Liver (tissue), 9 donors: ENCODE data around the gene FRMD4B. TPM values are rescaled to one million over a fixed set of nuclear protein-coding genes. Genes with fewer than 3 reads are reported as not detected.

Source experiments
- DNase-seq: peaks from one replicate; pipeline ENCODE4 v3.0.0-alpha.2; 2017; ENCODE audit warnings: low spot score
- H3K27ac ChIP-seq, 2 donors: one replicate each; pipeline ENCODE4 v1.7.0; 2013; ENCODE audit warnings: inconsistent platforms in 2 of 2, low read length in 2 of 2, control low read depth in 1 of 2, low read depth in 1 of 2, mild to moderate bottlenecking in 1 of 2
- H3K27me3 ChIP-seq, 4 donors: one replicate each; pipeline versions ENCODE4 v1.6.1 to v1.7.0; 2013; ENCODE audit warnings: low read length in 3 of 4, inconsistent platforms in 1 of 4, mild to moderate bottlenecking in 1 of 4, moderate library complexity in 1 of 4; ENCODE audit not compliant: control insufficient read depth in 4 of 4, insufficient read depth in 4 of 4
- H3K36me3 ChIP-seq, 4 donors: one replicate each; pipeline versions ENCODE4 v1.6.1 to v1.7.0; 2013; ENCODE audit warnings: low read length in 3 of 4, mild to moderate bottlenecking in 3 of 4, low read depth in 1 of 4, moderate library complexity in 1 of 4; ENCODE audit not compliant: control insufficient read depth in 4 of 4, insufficient read depth in 3 of 4
- H3K4me1 ChIP-seq, 4 donors: one replicate each; pipeline versions ENCODE4 v1.6.1 to v1.7.0; 2013; ENCODE audit warnings: low read length in 3 of 4, mild to moderate bottlenecking in 3 of 4, moderate library complexity in 1 of 4; ENCODE audit not compliant: control insufficient read depth in 4 of 4, insufficient read depth in 4 of 4
- H3K4me3 ChIP-seq, 3 donors: one replicate each; pipeline versions ENCODE4 v1.6.1 to v1.7.0; 2013; ENCODE audit warnings: low read length in 3 of 3, control low read depth in 1 of 3, low read depth in 1 of 3, mild to moderate bottlenecking in 1 of 3
- H3K9ac ChIP-seq, 2 donors: one replicate each; pipeline ENCODE4 v1.7.0; 2013; ENCODE audit warnings: low read length in 2 of 2, mild to moderate bottlenecking in 2 of 2, moderate library complexity in 2 of 2, control low read depth in 1 of 2, low read depth in 1 of 2
- H3K9me3 ChIP-seq, 4 donors: one replicate each; pipeline versions ENCODE4 v1.6.1 to v1.7.0; 2013; ENCODE audit warnings: low read length in 3 of 4; ENCODE audit not compliant: control insufficient read depth in 4 of 4
- ATF3 ChIP-seq: IDR thresholded peaks from 2 replicates; pipeline ENCODE4 v1.6.1; 2016; ENCODE audit warnings: antibody characterized with exemption
- CTCF ChIP-seq: fragments of 150-350 bp; IDR thresholded peaks from 2 replicates; pipeline ENCODE4 v1.5.1; 2017; ENCODE audit warnings: improper control_type of control experiment, low read depth, low read length; ENCODE audit not compliant: missing input control
- EGR1 ChIP-seq, 2 donors: IDR thresholded peaks; 2 replicates each; pipeline ENCODE4 v1.6.1; 2016 to 2018; ENCODE audit warnings: antibody characterized with exemption in 2 of 2, low read depth in 2 of 2
- FOXA1 ChIP-seq: IDR thresholded peaks from 2 replicates; pipeline ENCODE4 v1.6.1; 2016; ENCODE audit warnings: antibody characterized with exemption
- FOXA2 ChIP-seq: IDR thresholded peaks from 2 replicates; pipeline ENCODE4 v1.6.1; 2016; ENCODE audit warnings: antibody characterized with exemption
- GABPA ChIP-seq, 2 donors: IDR thresholded peaks in 1 of 2; conservative IDR thresholded peaks in 1 of 2; 2 replicates each; pipeline ENCODE4 v1.6.1; 2016; ENCODE audit warnings: antibody characterized with exemption in 2 of 2, mild to moderate bottlenecking in 1 of 2, moderate library complexity in 1 of 2
- HNF4A ChIP-seq, 2 donors: conservative IDR thresholded peaks; 2 replicates each; pipeline ENCODE4 v1.6.1; 2016; ENCODE audit warnings: antibody characterized with exemption in 2 of 2, mild to moderate bottlenecking in 2 of 2
- HNF4G ChIP-seq: IDR thresholded peaks from 2 replicates; pipeline ENCODE4 v1.6.1; 2016; ENCODE audit warnings: antibody characterized with exemption
- JUND ChIP-seq, 2 donors: IDR thresholded peaks; 2 replicates each; pipeline ENCODE4 v1.6.1; 2016; ENCODE audit warnings: antibody characterized with exemption in 2 of 2
- NR2F2 ChIP-seq: IDR thresholded peaks from 2 replicates; pipeline ENCODE4 v1.6.1; 2016; ENCODE audit warnings: antibody characterized with exemption
- RAD21 ChIP-seq, 2 donors: IDR thresholded peaks; 2 replicates each; pipeline ENCODE4 v1.6.1; 2016; ENCODE audit warnings: antibody characterized with exemption in 2 of 2, mild to moderate bottlenecking in 2 of 2
- RXRA ChIP-seq, 2 donors: IDR thresholded peaks; 2 replicates each; pipeline ENCODE4 v1.6.1; 2017 to 2018; ENCODE audit warnings: antibody characterized with exemption in 2 of 2, mild to moderate bottlenecking in 1 of 2
- SP1 ChIP-seq: IDR thresholded peaks from 2 replicates; pipeline ENCODE4 v1.6.1; 2018; ENCODE audit warnings: antibody characterized with exemption, mild to moderate bottlenecking
- TAF1 ChIP-seq: conservative IDR thresholded peaks from 2 replicates; pipeline ENCODE4 v1.6.1; 2016; ENCODE audit warnings: antibody characterized with exemption, mild to moderate bottlenecking
- YY1 ChIP-seq: IDR thresholded peaks from 2 replicates; pipeline ENCODE4 v1.6.1; 2016; ENCODE audit warnings: antibody characterized with exemption, mild to moderate bottlenecking
- ZBTB33 ChIP-seq: IDR thresholded peaks from 2 replicates; pipeline ENCODE4 v1.6.1; 2016; ENCODE audit warnings: antibody characterized with exemption
- WGBS: extraction: QIAGEN DNeasy Blood & Tissue Kit; methylation state at CpG from one replicate; pipeline ENCODE4 v1.1.7; 2013; 5-methylcytosine and 5-hydroxymethylcytosine counted together
- polyA plus RNA-seq, 2 donors: library from polyadenylated mRNA; stranded (reverse) in 1 of 2; unstranded in 1 of 2; fragments of 200-250 nt in 1 of 2; fragments of >200 nt in 1 of 2; fragmentation: Nextera tagmentation in 1 of 2; extraction: Ambion mirVana in 1 of 2; gene quantifications; one replicate each; pipeline versions ENCODE4 v1.2.1 to v1.2.3, GENCODE V29; 2013 to 2015
- total RNA-seq, 2 donors: library from RNA; depleted of rRNA; stranded (reverse); fragments of >200 nt; gene quantifications; one replicate each; pipeline ENCODE4 v1.2.3, GENCODE V29; 2014
- TF ChIP-seq, protein P1 (sequence below): IDR thresholded peaks from 2 replicates; pipeline ENCODE4 v1.6.1; 2016; ENCODE audit warnings: antibody characterized with exemption
- TF ChIP-seq, protein P2 (sequence below): IDR thresholded peaks from 2 replicates; pipeline ENCODE4 v1.6.1; 2016; ENCODE audit warnings: antibody characterized with exemption, mild to moderate bottlenecking
- donor health status: healthy.
- donor health status: healthy.
- donor health status: healthy.
- donor health status: healthy.
- donor health status: healthy.

FRMD4B gene
- total and polyA plus RNA-seq, 4 donors, result 7.3 to 22.6 (median 15.0) TPM

- no peak for DNase-seq
- no peak for TF ChIP-seq NR2F2
- no peak for TF ChIP-seq RAD21 (IDR thresholded peaks at IDR 0.05)
- no peak for TF ChIP-seq SP1
- no peak for TF ChIP-seq EGR1 (IDR thresholded peaks at IDR 0.05; ENCODE audit: low read depth in 2 of 2)
- TF ChIP-seq, protein P1, sequence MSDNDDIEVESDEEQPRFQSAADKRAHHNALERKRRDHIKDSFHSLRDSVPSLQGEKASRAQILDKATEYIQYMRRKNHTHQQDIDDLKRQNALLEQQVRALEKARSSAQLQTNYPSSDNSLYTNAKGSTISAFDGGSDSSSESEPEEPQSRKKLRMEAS, result no peak
- no peak for TF ChIP-seq JUND (IDR thresholded peaks at IDR 0.05)
- TF ChIP-seq HNF4A (conservative IDR thresholded peaks at IDR 0.05), result no peak
- TF ChIP-seq YY1, result no peak
- TF ChIP-seq RXRA (IDR thresholded peaks at IDR 0.05), result no peak
- TF ChIP-seq CTCF, result no peak
- TF ChIP-seq FOXA1, result no peak
- TF ChIP-seq ATF3, result no peak
- TF ChIP-seq, protein P2, sequence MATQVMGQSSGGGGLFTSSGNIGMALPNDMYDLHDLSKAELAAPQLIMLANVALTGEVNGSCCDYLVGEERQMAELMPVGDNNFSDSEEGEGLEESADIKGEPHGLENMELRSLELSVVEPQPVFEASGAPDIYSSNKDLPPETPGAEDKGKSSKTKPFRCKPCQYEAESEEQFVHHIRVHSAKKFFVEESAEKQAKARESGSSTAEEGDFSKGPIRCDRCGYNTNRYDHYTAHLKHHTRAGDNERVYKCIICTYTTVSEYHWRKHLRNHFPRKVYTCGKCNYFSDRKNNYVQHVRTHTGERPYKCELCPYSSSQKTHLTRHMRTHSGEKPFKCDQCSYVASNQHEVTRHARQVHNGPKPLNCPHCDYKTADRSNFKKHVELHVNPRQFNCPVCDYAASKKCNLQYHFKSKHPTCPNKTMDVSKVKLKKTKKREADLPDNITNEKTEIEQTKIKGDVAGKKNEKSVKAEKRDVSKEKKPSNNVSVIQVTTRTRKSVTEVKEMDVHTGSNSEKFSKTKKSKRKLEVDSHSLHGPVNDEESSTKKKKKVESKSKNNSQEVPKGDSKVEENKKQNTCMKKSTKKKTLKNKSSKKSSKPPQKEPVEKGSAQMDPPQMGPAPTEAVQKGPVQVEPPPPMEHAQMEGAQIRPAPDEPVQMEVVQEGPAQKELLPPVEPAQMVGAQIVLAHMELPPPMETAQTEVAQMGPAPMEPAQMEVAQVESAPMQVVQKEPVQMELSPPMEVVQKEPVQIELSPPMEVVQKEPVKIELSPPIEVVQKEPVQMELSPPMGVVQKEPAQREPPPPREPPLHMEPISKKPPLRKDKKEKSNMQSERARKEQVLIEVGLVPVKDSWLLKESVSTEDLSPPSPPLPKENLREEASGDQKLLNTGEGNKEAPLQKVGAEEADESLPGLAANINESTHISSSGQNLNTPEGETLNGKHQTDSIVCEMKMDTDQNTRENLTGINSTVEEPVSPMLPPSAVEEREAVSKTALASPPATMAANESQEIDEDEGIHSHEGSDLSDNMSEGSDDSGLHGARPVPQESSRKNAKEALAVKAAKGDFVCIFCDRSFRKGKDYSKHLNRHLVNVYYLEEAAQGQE, result no peak
- no peak for TF ChIP-seq ZBTB33
- no peak for TF ChIP-seq TAF1
- no peak for TF ChIP-seq HNF4G
- no peak for TF ChIP-seq FOXA2
- no peak for TF ChIP-seq GABPA (IDR thresholded peaks at IDR 0.05 in 1 of 2, conservative IDR thresholded peaks at IDR 0.05 in 1 of 2)
- H3K4me3 ChIP-seq, result no peak overlapping the region
- H3K9ac ChIP-seq, result no peak overlapping the region
- H3K9me3 ChIP-seq, result no peaks in the 10 kb centered on the region
- no peaks in the 10 kb centered on the region for H3K36me3 ChIP-seq
- H3K27ac ChIP-seq, result no peak overlapping the region
- H3K27me3 ChIP-seq, result peaks cover 0 to 3% (median under 1%) of the 10 kb centered on the region in 4 donors
- H3K4me1 ChIP-seq, result no peaks in the 10 kb centered on the region
- 50% methylated on average over 3 of the region's 3 CpGs for WGBS
Measured at GRCh38 chr3:69142090-69142489, 243.8 kb downstream of the FRMD4B start.
